Hematopoietic multipotent progenitor cell treated with erythropoietin and hydrocortisone succinate and interleukin-3 and kit ligand, for 6 days (in vitro differentiated cells): Measurements from ENCODE around the gene FGF2.

Source experiments
- DNase-seq: peaks from one replicate; pipeline ENCODE4 v3.0.0-alpha.2; 2015

FGF2 gene

GRCh38 chr4:122946142-122946541 lies 119.5 kb downstream of the FGF2 start:
- DNase-seq, result no peak
